HCT116 (cell line): ENCODE measurements around the gene INPP4A. TPM values are rescaled to one million over a fixed set of nuclear protein-coding genes. Genes with fewer than 3 reads are reported as not detected.

ENCODE experiments used
- ATAC-seq: fragments of 200-7000 bp; cut with Tn5 transposase; 2 replicates; pipeline ENCODE4 v1.9.1; 2020; ENCODE audit warnings: mild to moderate bottlenecking, moderate library complexity
- BruUV-seq: library from RNA; stranded (reverse); fragments of 400-500 nt; replicated peaks from 2 replicates; lab custom pipeline; 2021; lab: Mats Ljungman, UMichigan
- CTCF ChIA-PET: fragments of 300-600 bp; sonication (Branson Sonifier 250); formaldehyde crosslinking; loops from one replicate; lab custom pipeline; 2021; ENCODE audit warnings: antibody characterized with exemption; lab: Charles Lee
- POLR2A ChIA-PET: fragments of 300-600, 350-600 bp; sonication (Branson Sonifier 250); formaldehyde crosslinking; loops from one replicate; lab custom pipeline; 2021; ENCODE audit warnings: antibody characterized with exemption; lab: Charles Lee
- RAD21 ChIA-PET, 2 experiments: fragments of 300-600 bp; sonication (Branson Sonifier 250); formaldehyde crosslinking; loops; one replicate each; lab custom pipeline; 2023; ENCODE audit warnings: low total read pairs in 2 of 2; ENCODE audit not compliant: uncharacterized antibody in 2 of 2, unreplicated experiment in 2 of 2, low non-redundant PET in 1 of 2; lab: Charles Lee
- DNase-seq: peaks from one replicate; pipeline ENCODE4 v3.0.0-alpha.2; 2010; ENCODE audit warnings: low read depth, low spot score
- H2AFZ ChIP-seq: fragments of 200-600 bp; shearing (Covaris generic), sonication (generic); 2 replicates; pipeline ENCODE4 v1.6.1; 2017; ENCODE audit warnings: low read depth, mixed run types, mixed read lengths, antibody characterized with exemption, low read length; ENCODE audit not compliant: poor library complexity, severe bottlenecking
- H3K27ac ChIP-seq: 2 replicates; pipeline ENCODE4 v1.5.1; 2012; ENCODE audit warnings: low read depth, low read length
- H3K27me3 ChIP-seq: fragments of 200-600 bp; sonication (generic); 2 replicates; pipeline ENCODE4 v1.6.1; 2016; ENCODE audit warnings: mixed run types, low read length, mixed read lengths; ENCODE audit not compliant: insufficient read depth
- H3K36me3 ChIP-seq, 2 experiments: fragments of 200-500 bp in 1 of 2; fragments of 200-600 bp in 1 of 2; sonication (Bioruptor generic) in 1 of 2; sonication (generic) in 1 of 2; 2 replicates each; pipeline versions ENCODE4 v1.5.1 to v1.6.1; 2014 to 2016; ENCODE audit warnings: low read length in 2 of 2, inconsistent platforms in 1 of 2, mixed read lengths in 1 of 2, mixed run types in 1 of 2; ENCODE audit not compliant: insufficient read depth in 2 of 2, control insufficient read depth in 1 of 2
- H3K4me1 ChIP-seq, 2 experiments: fragments of 200-600 bp in 1 of 2; sonication (generic) in 1 of 2; 2 replicates each; pipeline versions ENCODE4 v1.5.1 to v1.6.1; 2012 to 2017; ENCODE audit warnings: low read length in 2 of 2, inconsistent platforms in 1 of 2, mild to moderate bottlenecking in 1 of 2, mixed read lengths in 1 of 2, mixed run types in 1 of 2, moderate library complexity in 1 of 2; ENCODE audit not compliant: insufficient read depth in 2 of 2, control insufficient read depth in 1 of 2
- H3K4me2 ChIP-seq: fragments of 200-600 bp; sonication (generic); 2 replicates; pipeline ENCODE4 v1.6.1; 2017; ENCODE audit warnings: mixed run types, low read length, mixed read lengths
- H3K4me3 ChIP-seq, 2 experiments: fragments of 200-600 bp in 1 of 2; sonication (generic) in 1 of 2; replicated peaks in 1 of 2; 2 replicates each; pipeline ENCODE4 v1.5.1; 2011 to 2016; ENCODE audit warnings: low read length in 2 of 2, control low read depth in 1 of 2, low read depth in 1 of 2, mild to moderate bottlenecking in 1 of 2, mixed read lengths in 1 of 2, mixed run types in 1 of 2
- H3K79me2 ChIP-seq: fragments of 200-600 bp; sonication (generic); 2 replicates; pipeline ENCODE4 v1.6.1; 2017; ENCODE audit warnings: mild to moderate bottlenecking, mixed run types, low read length, moderate library complexity, mixed read lengths; ENCODE audit not compliant: insufficient read depth
- H3K9ac ChIP-seq: fragments of 200-600 bp; sonication (generic); 2 replicates; pipeline ENCODE4 v1.6.1; 2016; ENCODE audit warnings: low read length, mixed read lengths
- H3K9me2 ChIP-seq: fragments of 200-600 bp; sonication (generic), shearing (Covaris generic); 2 replicates; pipeline ENCODE4 v1.6.1; 2017; ENCODE audit warnings: mixed run types, mild to moderate bottlenecking, moderate library complexity; ENCODE audit not compliant: insufficient read depth
- H3K9me3 ChIP-seq, 2 experiments: fragments of 200-500 bp in 1 of 2; fragments of 200-600 bp in 1 of 2; sonication (Bioruptor generic) in 1 of 2; sonication (generic) in 1 of 2; 2 replicates each; pipeline ENCODE4 v1.6.1; 2014 to 2017; ENCODE audit warnings: low read length in 2 of 2, mixed read lengths in 2 of 2, inconsistent platforms in 1 of 2, low read depth in 1 of 2, mild to moderate bottlenecking in 1 of 2, mixed run types in 1 of 2, moderate library complexity in 1 of 2; ENCODE audit not compliant: control insufficient read depth in 1 of 2, insufficient read depth in 1 of 2
- H4K20me1 ChIP-seq: fragments of 200-600 bp; sonication (generic), shearing (Covaris generic); 2 replicates; pipeline ENCODE4 v1.6.1; 2017; ENCODE audit warnings: mixed run types, mild to moderate bottlenecking, moderate library complexity; ENCODE audit not compliant: insufficient read depth
- ATF3 ChIP-seq: IDR thresholded peaks from 2 replicates; pipeline ENCODE4 v1.6.1; 2012
- CBX3 ChIP-seq: IDR thresholded peaks from 2 replicates; pipeline ENCODE4 v1.6.1; 2012; ENCODE audit warnings: low read depth
- CEBPB ChIP-seq: IDR thresholded peaks from 2 replicates; pipeline ENCODE4 v1.6.1; 2012; ENCODE audit warnings: low read depth
- EGR1 ChIP-seq: IDR thresholded peaks from 2 replicates; pipeline ENCODE4 v1.6.1; 2012; ENCODE audit warnings: low read depth
- ELF1 ChIP-seq: IDR thresholded peaks from 2 replicates; pipeline ENCODE4 v1.6.1; 2012; ENCODE audit warnings: low read depth, borderline replicate concordance
- EZH2 ChIP-seq: fragments of 200-600 bp; sonication (generic); IDR thresholded peaks from 2 replicates; pipeline ENCODE4 v1.6.1; 2017; ENCODE audit warnings: antibody characterized with exemption, mixed run types
- JUND ChIP-seq: IDR thresholded peaks from 2 replicates; pipeline ENCODE4 v1.6.1; 2012
- MAX ChIP-seq: IDR thresholded peaks from 2 replicates; pipeline ENCODE4 v1.6.1; 2012
- POLR2A ChIP-seq: IDR thresholded peaks from 2 replicates; pipeline ENCODE4 v1.7.0; 2011; ENCODE audit warnings: borderline replicate concordance; ENCODE audit not compliant: insufficient read depth, insufficient read length; ENCODE audit errors: extremely low read depth
- RAD21 ChIP-seq: IDR thresholded peaks from 2 replicates; pipeline ENCODE4 v1.6.1; 2012; ENCODE audit warnings: low read depth, mild to moderate bottlenecking
- SIN3A ChIP-seq: IDR thresholded peaks from 2 replicates; pipeline ENCODE4 v1.6.1; 2012; ENCODE audit warnings: low read depth
- SP1 ChIP-seq: IDR thresholded peaks from 2 replicates; pipeline ENCODE4 v1.6.1; 2012; ENCODE audit warnings: low read depth
- SRF ChIP-seq: IDR thresholded peaks from 2 replicates; pipeline ENCODE4 v1.6.1; 2012; ENCODE audit warnings: low read depth
- YY1 ChIP-seq: IDR thresholded peaks from 2 replicates; pipeline ENCODE4 v1.6.1; 2011; ENCODE audit warnings: low read length, low read depth, moderate library complexity, mild to moderate bottlenecking; ENCODE audit not compliant: insufficient replicate concordance; ENCODE audit errors: extremely low read depth
- ZNF274 ChIP-seq: fragments of 200-500 bp; sonication (Bioruptor generic); IDR thresholded peaks from 2 replicates; pipeline ENCODE4 v1.6.1; 2014; ENCODE audit warnings: mild to moderate bottlenecking, low read depth, low read length, inconsistent platforms
- intact Hi-C: fragments of 100-400 bp; cut with micrococcal nuclease; formaldehyde crosslinking; loops from 2 replicates; pipeline ENCODE4 v1.10.0; 2022
- total RNA-seq: library from RNA; stranded (reverse); gene quantifications from one replicate; pipeline ENCODE4 v1.2.1, GENCODE V29; 2021; ENCODE audit not compliant: unreplicated experiment
- TF ChIP-seq, protein P1 (sequence below), 3 experiments: fragments of 200-600 bp in 1 of 3; sonication (generic) in 1 of 3; IDR thresholded peaks in 2 of 3; conservative IDR thresholded peaks in 1 of 3; 2 replicates each; pipeline ENCODE4 v1.5.1; 2012 to 2017; ENCODE audit warnings: low read depth in 2 of 3, low read length in 2 of 3, antibody characterized with exemption in 1 of 3, borderline replicate concordance in 1 of 3, control low read depth in 1 of 3, mild to moderate bottlenecking in 1 of 3, mixed read lengths in 1 of 3, mixed run types in 1 of 3, moderate library complexity in 1 of 3; ENCODE audit not compliant: insufficient read depth in 1 of 3
- TF ChIP-seq, protein P2 (sequence below): IDR thresholded peaks from 2 replicates; pipeline ENCODE4 v1.6.1; 2012; ENCODE audit warnings: low read depth

The INPP4A gene
- total RNA-seq, 1 experiment from 2014 or later, result 18.5 TPM

GRCh38 chr2:98578231-98578630 is 133.6 kb downstream of the INPP4A start:
- Histone ChIP-seq H3K27ac (no peak overlapping the region), H3K36me3 (no peaks in the 10 kb centered on the region), H3K9ac (no peak overlapping the region), H2AFZ (no peak overlapping the region), H3K9me2 (no peaks in the 10 kb centered on the region), H3K4me2 (no peak overlapping the region), H3K79me2 (no peaks in the 10 kb centered on the region), H3K4me3 (no peak overlapping the region), H4K20me1 (no peaks in the 10 kb centered on the region), H3K9me3 (no peaks in the 10 kb centered on the region), H3K27me3 (no peaks in the 10 kb centered on the region), H3K4me1 (no peaks in the 10 kb centered on the region)
- ChIA-PET POLR2A (no interaction called here), CTCF (no interaction called here), RAD21 (no interaction called here)
- no peak for DNase-seq
- intact Hi-C loops, result no loop called here
- no TSS peak for BruUV-seq
- TF ChIP-seq SIN3A (no peak), POLR2A (no peak), MAX (no peak), SRF (no peak), RAD21 (no peak), EGR1 (no peak), ATF3 (no peak), CEBPB (no peak), YY1 (no peak), EZH2 (no peak)
- no peak for ATAC-seq

DNA sequence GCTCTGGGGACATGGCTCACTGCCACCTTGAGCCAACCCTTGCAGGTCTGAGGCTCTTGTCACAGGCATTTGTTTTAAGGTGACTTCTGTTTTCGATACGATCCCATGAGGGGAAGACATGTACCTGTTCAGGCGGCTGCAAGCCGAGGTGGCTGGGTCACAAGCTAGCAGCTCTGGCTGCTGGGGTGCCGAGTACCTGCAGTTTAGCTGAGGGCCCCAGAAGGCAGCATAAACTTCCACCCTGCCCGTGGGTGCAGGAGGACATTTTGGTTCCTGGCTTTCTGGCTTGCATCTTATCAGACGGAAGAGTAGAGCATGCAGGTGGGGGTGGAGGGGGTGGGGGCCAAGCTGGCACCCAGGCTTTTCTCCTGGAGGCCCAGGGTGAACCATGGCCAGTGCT is 135.3 kb downstream of the INPP4A start:
- Histone ChIP-seq H2AFZ (no peak overlapping the region), H3K79me2 (no peaks in the 10 kb centered on the region), H3K4me3 (no peak overlapping the region), H3K27ac (no peak overlapping the region), H3K36me3 (no peaks in the 10 kb centered on the region), H3K27me3 (no peaks in the 10 kb centered on the region), H3K9me3 (no peaks in the 10 kb centered on the region), H4K20me1 (no peaks in the 10 kb centered on the region), H3K9ac (no peak overlapping the region), H3K4me2 (no peak overlapping the region), H3K9me2 (no peaks in the 10 kb centered on the region), H3K4me1 (no peaks in the 10 kb centered on the region)
- DNase-seq (no peak), ATAC-seq (no peak)
- intact Hi-C loops, result loop anchor here (1.0 kb wide), 1 partner anchor 42 kb away; no protein-coding TSS in a partner anchor
- CTCF ChIA-PET, result no interaction called here
- RAD21 ChIA-PET, result no interaction called here
- POLR2A ChIA-PET, result no interaction called here
- BruUV-seq, result no TSS peak
- TF ChIP-seq, protein P1, sequence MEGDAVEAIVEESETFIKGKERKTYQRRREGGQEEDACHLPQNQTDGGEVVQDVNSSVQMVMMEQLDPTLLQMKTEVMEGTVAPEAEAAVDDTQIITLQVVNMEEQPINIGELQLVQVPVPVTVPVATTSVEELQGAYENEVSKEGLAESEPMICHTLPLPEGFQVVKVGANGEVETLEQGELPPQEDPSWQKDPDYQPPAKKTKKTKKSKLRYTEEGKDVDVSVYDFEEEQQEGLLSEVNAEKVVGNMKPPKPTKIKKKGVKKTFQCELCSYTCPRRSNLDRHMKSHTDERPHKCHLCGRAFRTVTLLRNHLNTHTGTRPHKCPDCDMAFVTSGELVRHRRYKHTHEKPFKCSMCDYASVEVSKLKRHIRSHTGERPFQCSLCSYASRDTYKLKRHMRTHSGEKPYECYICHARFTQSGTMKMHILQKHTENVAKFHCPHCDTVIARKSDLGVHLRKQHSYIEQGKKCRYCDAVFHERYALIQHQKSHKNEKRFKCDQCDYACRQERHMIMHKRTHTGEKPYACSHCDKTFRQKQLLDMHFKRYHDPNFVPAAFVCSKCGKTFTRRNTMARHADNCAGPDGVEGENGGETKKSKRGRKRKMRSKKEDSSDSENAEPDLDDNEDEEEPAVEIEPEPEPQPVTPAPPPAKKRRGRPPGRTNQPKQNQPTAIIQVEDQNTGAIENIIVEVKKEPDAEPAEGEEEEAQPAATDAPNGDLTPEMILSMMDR (IDR thresholded peaks at IDR 0.05 in 2 of 3, conservative IDR thresholded peaks at IDR 0.05 in 1 of 3; ENCODE audit: borderline replicate concordance in 1 of 3, insufficient read depth in 1 of 3, low read depth in 2 of 3, low read length in 2 of 3), result no peak
- TF ChIP-seq EZH2 (no peak), SIN3A (no peak), POLR2A (no peak), ELF1 (no peak), EGR1 (no peak), YY1 (no peak), CBX3 (no peak), JUND (no peak), ZNF274 (no peak), SP1 (no peak)
- TF ChIP-seq, protein P2, sequence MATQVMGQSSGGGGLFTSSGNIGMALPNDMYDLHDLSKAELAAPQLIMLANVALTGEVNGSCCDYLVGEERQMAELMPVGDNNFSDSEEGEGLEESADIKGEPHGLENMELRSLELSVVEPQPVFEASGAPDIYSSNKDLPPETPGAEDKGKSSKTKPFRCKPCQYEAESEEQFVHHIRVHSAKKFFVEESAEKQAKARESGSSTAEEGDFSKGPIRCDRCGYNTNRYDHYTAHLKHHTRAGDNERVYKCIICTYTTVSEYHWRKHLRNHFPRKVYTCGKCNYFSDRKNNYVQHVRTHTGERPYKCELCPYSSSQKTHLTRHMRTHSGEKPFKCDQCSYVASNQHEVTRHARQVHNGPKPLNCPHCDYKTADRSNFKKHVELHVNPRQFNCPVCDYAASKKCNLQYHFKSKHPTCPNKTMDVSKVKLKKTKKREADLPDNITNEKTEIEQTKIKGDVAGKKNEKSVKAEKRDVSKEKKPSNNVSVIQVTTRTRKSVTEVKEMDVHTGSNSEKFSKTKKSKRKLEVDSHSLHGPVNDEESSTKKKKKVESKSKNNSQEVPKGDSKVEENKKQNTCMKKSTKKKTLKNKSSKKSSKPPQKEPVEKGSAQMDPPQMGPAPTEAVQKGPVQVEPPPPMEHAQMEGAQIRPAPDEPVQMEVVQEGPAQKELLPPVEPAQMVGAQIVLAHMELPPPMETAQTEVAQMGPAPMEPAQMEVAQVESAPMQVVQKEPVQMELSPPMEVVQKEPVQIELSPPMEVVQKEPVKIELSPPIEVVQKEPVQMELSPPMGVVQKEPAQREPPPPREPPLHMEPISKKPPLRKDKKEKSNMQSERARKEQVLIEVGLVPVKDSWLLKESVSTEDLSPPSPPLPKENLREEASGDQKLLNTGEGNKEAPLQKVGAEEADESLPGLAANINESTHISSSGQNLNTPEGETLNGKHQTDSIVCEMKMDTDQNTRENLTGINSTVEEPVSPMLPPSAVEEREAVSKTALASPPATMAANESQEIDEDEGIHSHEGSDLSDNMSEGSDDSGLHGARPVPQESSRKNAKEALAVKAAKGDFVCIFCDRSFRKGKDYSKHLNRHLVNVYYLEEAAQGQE, result no peak
